Body of pancreas (tissue), 2 donors: ENCODE data around the gene RTP2. TPM values are rescaled to one million over a fixed set of nuclear protein-coding genes. Genes with fewer than 3 reads are reported as not detected.

Experiments used
- total RNA-seq, 2 donors: library from RNA; depleted of rRNA; stranded (reverse); fragments of >200 nt; gene quantifications; one replicate each; pipeline ENCODE4 v1.1.0, GENCODE V29; 2016

The RTP2 gene
- total RNA-seq, 2 donors from 2014 or later = not detected

Other genes with a start within 250 kb of the RTP2 start
- gene SST, start 32.2 kb downstream of the RTP2 start, total RNA-seq = 100 to 1,000 TPM; 482 to 738 TPM
- 10 to 100 TPM; 45.7 to 53.4 TPM for gene BCL6, start 42.9 kb upstream of the RTP2 start, total RNA-seq